PC-9 (cell line): ENCODE results near the gene MYO3B.

Experiments
- CTCF ChIP-seq: fragments of 200-600 bp; sonication (generic); conservative IDR thresholded peaks from 2 replicates; pipeline ENCODE4 v1.6.1; 2017; ENCODE audit warnings: mixed run types, antibody characterized with exemption, mild to moderate bottlenecking, moderate library complexity
- EZH2 ChIP-seq: fragments of 200-600 bp; sonication (generic); IDR thresholded peaks from 2 replicates; pipeline ENCODE4 v1.8.0; 2017; ENCODE audit warnings: antibody characterized with exemption, low read depth

GRCh38 chr2:170282851-170283250, 104.9 kb downstream of the MYO3B start:
- TF ChIP-seq CTCF (no peak), EZH2 (no peak)
